Mucosa of descending colon (tissue), 3 donors: ENCODE data around the gene PRKG1. TPM values are rescaled to one million over a fixed set of nuclear protein-coding genes. Genes with fewer than 3 reads are reported as not detected.

Experiments
- ATAC-seq: fragments of 200-7000 bp; cut with Tn5 transposase; one replicate; pipeline ENCODE4 v1.9.1; 2020; ENCODE audit warnings: mild to moderate bottlenecking, moderate library complexity
- DNase-seq, 3 donors: peaks; one replicate each; pipeline ENCODE4 v3.0.0-alpha.2; 2020
- H3K36me3 ChIP-seq: fragments of 200-600 bp; one replicate; pipeline ENCODE4 v1.8.0; 2021; ENCODE audit warnings: low read depth, mild to moderate bottlenecking
- H3K4me1 ChIP-seq: fragments of 200-600 bp; one replicate; pipeline ENCODE4 v1.8.0; 2021; ENCODE audit warnings: low read depth, mild to moderate bottlenecking
- H3K4me3 ChIP-seq: fragments of 200-600 bp; one replicate; pipeline ENCODE4 v1.8.0; 2021; ENCODE audit warnings: mild to moderate bottlenecking
- H3K9me3 ChIP-seq: fragments of 200-600 bp; one replicate; pipeline ENCODE4 v1.8.0; 2021; ENCODE audit warnings: mild to moderate bottlenecking
- intact Hi-C, 2 donors: fragments of 100-400 bp; cut with DNase I in 1 of 2; cut with micrococcal nuclease in 1 of 2; formaldehyde crosslinking; loops; one replicate each; pipeline versions ENCODE4 v1.11.0 to v1.11.1; 2022; cut with DNase I, micrococcal nuclease
- total RNA-seq, 3 donors: library from RNA; stranded (reverse); fragmentation: NEBNext Ultra II Directional in 2 of 3; extraction: Animal tissue kit (Norgen Biotek cat#: 25700) in 2 of 3; gene quantifications; one replicate each; pipeline versions ENCODE4 v1.2.1 to v1.2.4, GENCODE V29; 2021 to 2023
- TF ChIP-seq, protein P1 (sequence below): fragments of 200-600 bp; IDR thresholded peaks from one replicate; pipeline ENCODE4 v1.8.0; 2022; ENCODE audit warnings: antibody characterized with exemption, mild to moderate bottlenecking
- donor health status: DM: no; HTN: no; CAD: no; lungs with moderate emphysema.
- donor health status: DM: no; HTN: no; CAD: no.
- donor health status: DM: no; HTN: yes; CAD: no.

PRKG1 gene
- total RNA-seq, 3 donors from 2014 or later, result 17.1 to 55.6 (median 21.1) TPM

DNA sequence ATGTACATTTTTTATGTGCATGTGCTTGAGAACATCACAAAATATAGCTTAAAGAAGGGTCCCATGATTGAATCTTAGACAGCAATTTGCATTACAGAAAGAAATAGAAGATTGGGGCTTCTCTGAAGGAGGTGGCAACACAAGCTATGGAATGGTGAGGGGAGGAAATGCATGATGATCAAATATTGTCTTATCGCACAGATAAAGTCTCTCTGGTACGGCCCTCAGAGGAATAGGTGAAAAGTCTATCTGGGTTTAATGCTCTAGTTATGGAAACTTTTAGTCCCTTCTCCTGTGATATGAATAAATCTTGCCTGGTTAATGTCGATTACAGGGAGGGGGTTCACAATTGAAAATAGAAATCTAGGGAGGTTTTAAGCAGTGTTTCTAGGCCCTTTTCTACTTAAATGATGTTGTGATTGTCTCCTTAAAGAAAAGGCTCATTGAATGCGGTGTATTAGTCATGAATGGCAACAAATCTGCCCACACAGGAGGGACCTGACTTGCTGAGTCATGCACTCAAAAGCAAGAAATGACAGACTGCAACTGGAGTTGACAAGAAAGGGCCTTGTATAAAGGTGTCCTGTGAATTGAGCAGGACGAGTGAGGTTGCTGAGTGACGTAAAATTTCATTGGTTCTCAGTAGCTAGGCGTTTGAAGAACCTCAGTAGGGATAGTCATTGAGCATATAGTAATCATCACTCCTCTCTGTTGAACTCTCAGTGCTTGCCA, 758.5 kb downstream of the PRKG1 start:
- Histone ChIP-seq H3K4me1 (no peaks in the 10 kb centered on the region), H3K9me3 (no peaks in the 10 kb centered on the region), H3K36me3 (no peaks in the 10 kb centered on the region), H3K4me3 (no peak overlapping the region)
- intact Hi-C loops, result no loop called here
- ATAC-seq, result no peak
- DNase-seq, result no peak
- TF ChIP-seq, protein P1, sequence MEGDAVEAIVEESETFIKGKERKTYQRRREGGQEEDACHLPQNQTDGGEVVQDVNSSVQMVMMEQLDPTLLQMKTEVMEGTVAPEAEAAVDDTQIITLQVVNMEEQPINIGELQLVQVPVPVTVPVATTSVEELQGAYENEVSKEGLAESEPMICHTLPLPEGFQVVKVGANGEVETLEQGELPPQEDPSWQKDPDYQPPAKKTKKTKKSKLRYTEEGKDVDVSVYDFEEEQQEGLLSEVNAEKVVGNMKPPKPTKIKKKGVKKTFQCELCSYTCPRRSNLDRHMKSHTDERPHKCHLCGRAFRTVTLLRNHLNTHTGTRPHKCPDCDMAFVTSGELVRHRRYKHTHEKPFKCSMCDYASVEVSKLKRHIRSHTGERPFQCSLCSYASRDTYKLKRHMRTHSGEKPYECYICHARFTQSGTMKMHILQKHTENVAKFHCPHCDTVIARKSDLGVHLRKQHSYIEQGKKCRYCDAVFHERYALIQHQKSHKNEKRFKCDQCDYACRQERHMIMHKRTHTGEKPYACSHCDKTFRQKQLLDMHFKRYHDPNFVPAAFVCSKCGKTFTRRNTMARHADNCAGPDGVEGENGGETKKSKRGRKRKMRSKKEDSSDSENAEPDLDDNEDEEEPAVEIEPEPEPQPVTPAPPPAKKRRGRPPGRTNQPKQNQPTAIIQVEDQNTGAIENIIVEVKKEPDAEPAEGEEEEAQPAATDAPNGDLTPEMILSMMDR, result no peak

DNA sequence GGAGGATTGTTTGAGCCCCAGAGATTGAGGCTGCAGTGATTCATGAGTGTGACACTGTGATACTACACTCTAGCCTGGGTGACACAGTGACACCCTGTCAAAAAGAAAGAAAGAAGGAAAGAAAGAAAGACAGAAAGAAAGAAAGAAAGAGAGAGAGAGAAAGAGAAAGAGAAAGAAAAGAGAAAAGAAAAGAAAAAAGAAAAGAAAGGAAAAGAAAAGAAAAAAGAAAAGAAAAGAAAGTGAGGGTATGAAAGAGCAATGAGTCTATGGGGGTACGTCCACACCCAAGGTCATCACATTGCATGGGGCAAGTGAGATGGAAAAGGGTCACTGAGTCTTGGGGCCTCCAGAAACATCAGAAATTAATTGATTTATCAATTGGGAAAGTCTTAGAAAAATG, 760.3 kb downstream of the PRKG1 start:
- Histone ChIP-seq H3K36me3 (no peaks in the 10 kb centered on the region), H3K4me3 (no peak overlapping the region), H3K9me3 (no peaks in the 10 kb centered on the region), H3K4me1 (no peaks in the 10 kb centered on the region)
- ATAC-seq, result no peak
- DNase-seq, result no peak
- intact Hi-C loops, result no loop called here
- TF ChIP-seq, protein P1, result no peak

GRCh38 chr10:51838471-51838870, 764.2 kb downstream of the PRKG1 start:
- no peaks in the 10 kb centered on the region for H3K9me3 ChIP-seq
- TF ChIP-seq, protein P1, result no peak
- DNase-seq (no peak), ATAC-seq (no peak)
- intact Hi-C loops, result no loop called here
- H3K4me1 ChIP-seq, result no peaks in the 10 kb centered on the region
- H3K4me3 ChIP-seq, result no peak overlapping the region
- no peaks in the 10 kb centered on the region for H3K36me3 ChIP-seq

DNA sequence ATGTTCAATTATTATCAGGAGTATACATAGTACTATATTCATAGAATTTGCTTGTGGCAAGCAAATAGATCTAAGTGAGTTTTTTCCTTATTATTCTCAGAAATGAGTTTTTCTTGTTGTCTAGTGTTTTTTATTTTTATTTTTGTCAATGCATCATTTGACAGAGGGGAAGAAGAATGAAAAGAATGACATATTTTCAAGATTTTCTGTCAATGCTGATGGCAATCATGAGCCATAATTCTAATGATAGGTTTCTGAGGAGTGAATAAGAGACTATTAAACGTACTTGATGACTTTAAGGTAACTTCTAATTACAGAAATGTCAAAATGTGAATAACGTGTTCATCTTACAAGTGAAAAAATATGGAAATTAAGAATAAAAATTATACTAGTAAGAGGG, 769.7 kb downstream of the PRKG1 start:
- no peak for ATAC-seq
- TF ChIP-seq, protein P1, result no peak
- Histone ChIP-seq H3K9me3 (no peaks in the 10 kb centered on the region), H3K4me3 (no peak overlapping the region), H3K36me3 (no peaks in the 10 kb centered on the region), H3K4me1 (no peaks in the 10 kb centered on the region)
- intact Hi-C loops, result no loop called here
- no peak for DNase-seq

DNA sequence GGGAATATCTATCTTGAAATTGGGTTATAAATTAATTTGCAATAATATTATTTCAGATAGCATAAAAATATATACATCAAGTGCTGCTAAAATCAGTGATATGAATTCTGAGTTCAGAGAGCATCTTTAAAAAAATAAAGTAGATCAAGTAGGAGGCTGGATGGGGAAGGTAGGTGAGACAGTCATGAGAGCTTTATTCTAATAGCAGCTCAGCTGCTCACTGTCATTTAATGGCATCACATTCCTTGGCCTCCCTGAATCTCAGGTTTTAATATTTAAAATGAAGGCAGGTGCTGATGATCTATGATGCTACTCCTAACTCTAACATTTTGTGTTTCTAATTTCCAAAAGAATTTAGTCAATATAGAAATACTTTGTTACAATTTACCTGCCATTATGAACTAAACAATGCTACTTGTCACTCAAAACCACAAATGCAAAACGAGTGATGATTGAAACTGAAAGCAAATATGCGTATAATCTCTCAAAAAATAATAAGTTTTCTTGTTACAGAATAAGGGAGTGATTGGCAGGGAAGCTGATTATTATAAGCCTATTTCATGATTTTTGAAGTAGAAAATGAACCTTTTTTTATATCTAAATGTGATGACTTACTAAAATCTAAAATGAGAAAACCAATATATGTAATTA, 772.7 kb downstream of the PRKG1 start:
- H3K4me1 ChIP-seq, result no peaks in the 10 kb centered on the region
- TF ChIP-seq, protein P1, result no peak
- H3K4me3 ChIP-seq, result no peak overlapping the region
- intact Hi-C loops, result no loop called here
- no peaks in the 10 kb centered on the region for H3K9me3 ChIP-seq
- DNase-seq (no peak), ATAC-seq (no peak)
- no peaks in the 10 kb centered on the region for H3K36me3 ChIP-seq
